Femur (tissue), 1 donor: ENCODE data around the gene CACNG6.

ENCODE experiments used
- DNase-seq: peaks from one replicate; pipeline ENCODE4 v3.0.0-alpha.2; 2017

The CACNG6 gene

DNA sequence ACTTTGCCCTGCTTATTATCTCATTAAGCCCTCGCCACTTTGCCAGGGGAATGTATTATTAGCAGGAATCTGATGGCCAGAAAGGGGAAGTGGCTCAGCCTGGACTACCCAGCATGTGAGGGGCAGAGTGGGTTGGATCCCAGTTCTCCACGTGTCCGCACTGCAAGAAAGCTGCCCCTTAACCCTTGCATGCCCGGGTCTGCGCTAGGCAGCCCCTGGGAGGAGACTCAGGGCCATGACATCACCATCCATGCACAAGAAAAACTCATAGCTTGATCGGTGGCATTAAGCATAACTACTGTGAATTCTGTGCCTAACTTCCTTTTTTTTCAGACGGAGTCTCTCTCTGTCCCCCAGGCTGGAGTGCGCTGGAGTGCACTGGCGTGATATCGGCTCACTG, 19.8 kb upstream of the CACNG6 start:
- DNase-seq, result no peak

DNA sequence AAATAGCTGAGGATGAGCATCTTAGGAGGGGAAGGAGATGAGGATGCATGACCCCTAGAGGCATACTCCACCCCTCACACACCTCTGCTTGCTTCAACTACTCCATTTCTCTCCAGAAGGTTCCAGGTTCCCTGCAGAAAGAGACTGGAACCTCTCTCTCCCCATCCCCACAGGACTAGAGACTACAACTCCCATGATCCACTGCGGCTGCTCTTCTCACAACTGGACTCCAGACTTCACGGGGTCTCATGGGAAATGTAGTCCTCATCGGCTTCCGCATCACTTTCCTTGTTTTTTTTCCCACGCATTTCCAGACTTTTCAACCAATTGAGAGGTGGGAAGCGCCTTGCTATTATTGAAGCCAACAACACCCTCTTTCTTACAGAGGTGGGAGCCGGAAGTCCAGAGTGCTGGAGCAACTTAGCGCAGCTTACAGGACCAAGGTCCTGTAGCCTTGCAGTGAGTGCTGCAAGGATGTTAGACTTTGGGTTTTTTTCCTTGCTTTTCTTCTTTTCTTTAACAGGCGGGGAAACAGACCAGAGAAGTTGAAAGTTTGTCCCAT, 13.9 kb upstream of the CACNG6 start:
- peak; percentile 82 for DNase-seq

- peak; percentile 65 for DNase-seq
Observed at GRCh38 chr19:53977991-53978731, 13.3 kb upstream of the CACNG6 start.

DNA sequence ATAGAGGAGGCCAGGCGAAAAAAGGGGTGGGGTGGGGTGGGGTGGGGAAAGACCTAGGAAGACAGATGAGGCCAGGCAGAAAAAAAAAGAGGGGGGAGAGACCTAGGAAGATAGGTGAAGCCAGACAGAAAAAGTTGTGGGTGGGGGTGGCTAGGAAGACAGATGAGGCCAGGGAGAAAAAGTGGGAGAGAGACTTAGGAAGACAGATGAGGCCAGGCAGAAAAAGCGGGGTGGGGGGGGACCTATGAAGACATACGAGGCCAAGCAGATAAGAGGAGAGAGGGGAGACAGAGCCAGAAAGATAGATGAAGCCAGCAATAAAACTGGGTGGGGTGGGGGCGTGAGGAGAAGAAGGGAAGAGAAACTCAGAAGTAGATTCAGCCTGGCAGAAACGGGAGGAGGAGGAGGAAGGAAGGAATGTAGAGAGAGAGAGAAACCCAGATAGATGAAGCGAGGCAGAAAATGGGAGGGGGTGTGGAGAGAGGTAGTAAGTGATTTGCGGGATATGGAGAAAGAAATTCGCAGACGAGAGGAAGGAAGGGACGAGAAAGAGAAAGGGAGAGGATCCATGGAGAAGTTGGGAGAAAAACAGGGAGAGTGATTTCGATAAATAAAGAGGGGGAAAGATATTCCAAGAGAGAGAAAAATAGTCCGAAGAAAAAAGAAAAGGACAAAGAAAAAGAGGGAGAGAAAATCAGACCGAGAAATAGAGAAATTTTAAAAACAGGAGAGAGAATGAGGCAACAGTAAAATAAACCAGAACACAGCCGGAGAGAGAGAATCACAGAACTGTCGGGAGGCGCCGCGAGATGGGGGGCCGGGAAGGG, 12.2 kb upstream of the CACNG6 start:
- no peak for DNase-seq

DNA sequence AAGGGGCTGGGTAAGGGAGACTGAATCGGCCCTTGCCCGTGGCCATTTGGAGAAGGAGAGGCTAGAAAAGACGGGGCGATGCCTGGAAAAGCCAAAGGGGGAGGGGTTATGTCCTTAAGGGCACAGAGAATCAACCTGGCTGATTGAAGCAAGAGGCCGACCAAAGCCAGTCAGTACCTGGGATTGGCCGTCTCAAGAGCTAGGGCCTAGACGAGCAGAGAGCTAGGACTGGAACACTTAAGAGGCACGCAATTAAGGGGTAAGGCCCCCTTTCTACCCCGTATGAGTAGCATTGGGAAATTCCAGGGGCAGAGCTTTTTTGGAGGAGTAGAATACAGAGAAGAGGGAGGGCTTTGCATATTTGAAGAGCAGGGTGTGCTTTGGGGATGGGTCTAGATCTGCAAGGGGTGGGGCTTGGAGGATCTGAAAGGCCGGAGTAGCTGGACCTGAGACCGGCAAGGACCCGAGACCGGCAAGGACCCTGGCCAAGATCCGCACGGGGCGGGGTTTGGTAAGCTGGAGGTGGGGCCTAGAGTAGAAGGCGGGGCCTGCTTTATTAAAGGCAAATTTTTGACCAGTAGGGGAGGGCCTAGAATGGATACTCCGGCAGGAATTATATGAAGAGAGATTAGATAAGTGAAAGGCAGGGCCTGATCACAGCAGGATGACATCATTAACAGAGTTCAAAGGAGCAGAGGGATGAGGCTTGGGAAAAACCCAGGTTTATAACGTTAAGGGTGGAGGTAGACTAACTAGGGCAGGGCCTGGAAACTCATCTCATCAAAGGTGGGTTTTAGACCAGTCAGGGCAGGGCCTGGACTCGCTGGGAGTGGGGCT, 10.7 kb upstream of the CACNG6 start:
- no peak for DNase-seq

DNA sequence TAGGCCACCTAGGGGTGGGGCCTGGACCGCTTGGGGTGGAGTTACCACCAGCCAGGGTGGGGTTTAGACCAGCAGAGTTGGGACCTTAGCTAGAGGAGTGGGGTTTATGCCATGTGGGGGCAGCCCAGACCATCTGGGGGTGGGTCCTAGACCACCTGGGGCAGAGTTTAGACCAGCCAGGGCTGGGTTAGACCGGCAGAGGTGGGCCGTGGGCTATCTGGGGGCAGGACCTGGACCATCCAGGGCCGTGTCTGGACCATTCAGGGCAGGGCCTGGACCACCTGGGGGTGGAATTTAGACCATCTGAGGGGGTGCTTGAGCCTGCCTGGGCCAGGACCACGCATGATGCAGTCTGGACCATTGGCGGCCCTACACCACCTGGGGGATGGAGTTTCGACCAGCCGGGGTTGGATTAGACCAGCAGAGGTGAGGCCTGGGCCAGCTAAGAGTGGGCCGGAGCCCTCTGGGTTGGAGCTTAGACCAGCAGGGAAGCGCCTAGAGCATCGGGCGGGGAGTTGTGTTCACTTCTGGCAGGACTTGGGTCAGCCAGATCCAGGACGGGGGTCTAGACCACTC, 10.0 kb upstream of the CACNG6 start:
- no peak for DNase-seq

DNA sequence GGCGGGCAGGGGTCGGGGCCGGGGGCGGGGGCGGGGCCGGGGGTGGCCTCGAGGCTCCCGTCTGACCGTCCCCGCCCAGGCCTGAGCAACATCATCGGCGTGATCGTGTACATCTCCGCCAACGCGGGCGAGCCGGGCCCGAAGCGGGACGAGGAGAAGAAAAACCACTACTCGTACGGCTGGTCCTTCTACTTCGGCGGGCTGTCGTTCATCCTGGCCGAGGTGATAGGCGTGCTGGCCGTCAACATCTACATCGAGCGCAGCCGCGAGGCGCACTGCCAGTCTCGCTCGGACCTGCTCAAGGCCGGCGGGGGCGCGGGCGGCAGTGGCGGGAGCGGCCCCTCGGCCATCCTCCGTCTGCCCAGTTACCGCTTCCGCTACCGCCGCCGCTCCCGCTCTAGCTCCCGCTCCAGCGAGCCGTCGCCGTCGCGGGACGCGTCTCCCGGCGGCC, 9.4 kb upstream of the CACNG6 start:
- DNase-seq, result peak; percentile 44

GRCh38 chr19:53982611-53983010, 8.8 kb upstream of the CACNG6 start:
- DNase-seq, result peak; percentile 67

- no peak for DNase-seq
Observed at GRCh38 chr19:53983457-53984289, 7.8 kb upstream of the CACNG6 start.

GRCh38 chr19:53985863-53986262, 5.6 kb upstream of the CACNG6 start:
- DNase-seq, result no peak

GRCh38 chr19:53988981-53989380, 2.5 kb upstream of the CACNG6 start:
- DNase-seq, result no peak

DNA sequence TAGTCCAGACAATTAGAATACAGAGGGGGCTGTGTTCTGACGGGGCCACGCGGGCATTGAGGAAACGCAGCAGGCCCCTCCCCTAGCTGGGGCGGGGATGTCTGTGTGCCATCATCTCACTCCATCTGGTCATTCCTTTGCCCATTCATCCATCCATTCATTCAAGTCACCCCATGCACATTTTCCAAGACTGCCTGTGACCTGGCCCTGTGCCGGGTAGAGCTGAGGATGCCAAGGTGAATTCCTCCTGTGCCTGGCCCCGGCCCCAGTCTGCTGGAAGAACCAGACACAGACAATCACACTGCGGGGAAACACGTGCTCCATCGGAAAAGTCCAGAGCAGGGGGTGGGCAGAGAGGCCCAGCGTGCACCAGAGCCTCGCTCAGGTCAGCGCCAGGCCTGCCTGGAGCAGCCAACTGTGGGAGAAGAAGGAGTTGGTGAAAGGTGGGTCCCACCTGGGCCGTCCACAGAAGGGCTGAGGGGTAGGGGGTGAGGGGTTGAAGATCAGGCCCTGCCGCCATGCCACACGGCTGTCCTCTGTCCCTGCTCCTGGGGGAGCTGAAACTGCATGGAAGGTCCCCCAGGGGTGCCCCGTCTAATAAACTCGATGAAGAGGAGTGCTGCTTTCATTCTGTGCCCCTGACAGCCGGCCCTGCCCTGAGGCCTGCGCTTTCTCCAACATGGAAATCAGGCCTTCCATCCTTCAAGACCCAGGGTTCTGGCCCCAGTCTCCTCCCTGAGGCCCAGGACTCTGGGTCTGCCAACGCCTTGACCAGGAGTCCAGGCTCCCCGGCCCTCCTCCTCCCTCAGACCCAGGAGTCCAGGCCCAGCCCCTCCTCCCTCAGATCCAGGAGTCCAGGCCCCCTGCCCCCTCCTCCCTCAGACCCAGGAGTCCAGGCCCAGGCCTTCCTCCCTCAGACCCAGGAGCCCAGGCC, 1.6 kb upstream of the CACNG6 start:
- DNase-seq, result peak; percentile 56

- no peak for DNase-seq
Observed at GRCh38 chr19:53992211-53992610, 774 bp downstream of the CACNG6 start.

DNA sequence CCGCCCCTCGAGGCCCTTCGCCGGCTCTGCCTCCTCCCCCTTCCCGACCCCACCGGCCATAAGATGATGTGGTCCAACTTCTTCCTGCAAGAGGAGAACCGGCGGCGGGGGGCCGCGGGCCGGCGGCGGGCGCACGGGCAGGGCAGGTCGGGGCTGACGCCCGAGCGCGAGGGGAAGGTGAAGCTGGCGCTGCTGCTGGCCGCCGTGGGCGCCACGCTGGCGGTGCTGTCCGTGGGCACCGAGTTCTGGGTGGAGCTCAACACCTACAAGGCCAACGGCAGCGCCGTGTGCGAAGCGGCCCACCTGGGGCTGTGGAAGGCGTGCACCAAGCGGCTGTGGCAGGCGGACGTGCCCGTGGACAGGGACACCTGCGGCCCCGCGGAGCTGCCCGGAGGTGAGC, 1.4 kb downstream of the CACNG6 start:
- no peak for DNase-seq

DNA sequence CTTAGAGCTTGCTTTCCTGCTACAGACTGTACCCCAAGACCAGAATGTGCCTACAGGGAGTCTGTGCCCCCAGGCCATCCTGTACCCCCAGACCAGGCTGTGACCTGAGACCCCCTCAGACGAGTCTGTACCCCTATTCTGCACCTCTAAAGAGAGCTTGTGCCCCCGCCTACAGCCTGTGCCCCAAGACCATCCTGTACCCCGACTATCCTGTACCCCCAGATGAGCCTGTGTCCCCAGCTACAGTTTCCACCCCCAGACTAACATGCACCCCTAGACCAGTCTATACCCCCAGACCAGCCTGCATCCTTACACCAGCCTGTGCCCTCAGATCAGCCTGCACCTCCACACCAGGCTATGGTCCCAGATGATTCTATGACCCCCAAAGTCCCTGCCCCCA, 2.0 kb downstream of the CACNG6 start:
- no peak for DNase-seq

DNA sequence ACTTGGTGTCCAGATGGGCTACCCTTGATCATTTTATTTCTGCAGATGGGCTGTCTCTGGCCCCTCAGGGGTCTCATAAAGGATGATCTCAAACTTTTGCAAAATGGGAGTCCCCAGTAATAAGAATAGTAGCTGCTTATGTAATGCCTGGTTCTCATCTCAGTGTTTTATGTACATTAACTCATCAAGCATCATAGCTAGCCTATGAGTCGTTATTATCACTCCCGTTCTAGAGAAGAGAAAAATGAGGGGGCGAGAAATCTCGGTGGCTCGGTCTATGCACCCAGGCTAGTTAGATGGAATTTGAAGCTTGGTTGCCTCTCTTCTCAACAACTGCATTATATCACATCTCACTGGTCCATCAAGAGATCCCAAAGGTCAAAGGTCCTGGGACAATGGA, 3.4 kb downstream of the CACNG6 start:
- no peak for DNase-seq

- DNase-seq, result no peak
Observed at GRCh38 chr19:53998223-53998622, 6.8 kb downstream of the CACNG6 start.

DNA sequence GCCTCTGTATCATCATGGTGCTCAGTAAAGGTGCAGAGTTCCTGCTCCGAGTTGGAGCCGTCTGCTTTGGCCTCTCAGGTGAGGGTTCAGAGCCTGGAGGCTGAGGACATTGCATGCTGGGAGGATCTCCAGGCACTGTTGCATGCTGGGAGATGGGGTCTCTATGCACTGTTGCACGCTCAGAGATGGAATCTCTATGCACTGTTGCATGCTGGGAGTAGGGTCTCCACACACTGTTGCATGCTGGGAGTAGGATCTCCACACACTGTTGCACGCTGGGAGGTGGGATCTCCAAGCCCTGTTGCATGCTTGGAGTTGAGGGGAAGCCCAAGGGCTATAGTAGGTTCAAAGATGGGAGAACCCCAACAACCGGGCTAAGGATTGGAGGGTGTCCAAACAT, 8.3 kb downstream of the CACNG6 start:
- DNase-seq, result no peak

DNA sequence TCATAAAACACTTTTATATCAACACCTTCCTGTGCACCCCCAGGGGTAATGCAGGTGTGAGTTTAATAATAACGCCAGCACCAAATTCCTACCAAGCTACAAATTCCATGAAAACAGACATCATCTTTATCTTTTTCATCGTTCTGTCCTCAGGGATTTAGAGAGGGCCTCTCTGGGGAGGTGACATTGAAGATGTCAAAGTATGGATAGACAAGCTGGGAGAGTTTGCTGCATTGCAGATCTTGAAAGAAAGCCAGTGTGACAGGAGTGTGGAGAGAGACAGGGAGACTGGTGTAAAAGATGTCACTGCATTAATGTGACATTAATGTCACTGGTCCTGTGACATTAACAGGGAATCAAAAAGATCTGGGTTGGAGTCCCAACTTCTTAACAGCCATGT, 10.1 kb downstream of the CACNG6 start:
- no peak for DNase-seq

DNA sequence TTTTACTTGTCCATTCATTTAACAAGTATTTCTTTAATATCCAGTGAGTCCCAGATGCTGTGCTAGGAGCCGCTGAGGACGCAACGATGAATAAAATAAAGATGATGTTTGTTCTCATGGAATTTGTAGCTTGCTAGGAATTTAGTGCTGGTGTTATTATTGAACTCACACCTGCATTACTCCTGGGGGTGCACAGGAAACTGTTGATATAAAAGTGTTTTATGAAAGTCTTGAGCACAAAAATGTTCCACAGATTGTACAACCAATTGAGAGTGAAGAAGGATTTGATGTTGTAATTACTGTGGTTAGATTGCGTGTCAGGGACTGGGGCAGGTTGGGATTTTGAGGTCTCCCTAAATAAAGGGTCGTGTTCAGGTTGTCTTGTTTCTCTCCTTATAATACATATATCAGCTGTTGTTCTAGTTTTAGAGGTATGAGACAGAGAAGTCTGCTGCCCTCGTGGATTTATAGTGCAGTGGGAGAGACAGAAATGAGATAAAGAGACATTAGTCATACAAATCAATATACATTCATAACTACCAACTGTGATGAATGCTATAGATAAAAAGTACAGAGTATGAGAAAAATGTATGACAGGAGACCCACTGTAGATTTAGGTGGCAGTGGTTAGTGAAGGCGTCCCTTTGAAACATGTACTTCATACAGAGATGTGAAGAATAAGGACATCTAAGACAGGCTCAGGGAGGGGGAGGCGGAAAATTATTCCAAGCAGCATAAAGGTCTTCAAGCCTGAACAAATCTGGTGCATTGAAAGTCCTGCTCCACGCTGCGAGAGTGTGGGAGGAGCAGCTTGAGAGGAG, 11.3 kb downstream of the CACNG6 start:
- no peak for DNase-seq
